Measurements from ENCODE around the gene SNTG2.

Gene SNTG2

DNA sequence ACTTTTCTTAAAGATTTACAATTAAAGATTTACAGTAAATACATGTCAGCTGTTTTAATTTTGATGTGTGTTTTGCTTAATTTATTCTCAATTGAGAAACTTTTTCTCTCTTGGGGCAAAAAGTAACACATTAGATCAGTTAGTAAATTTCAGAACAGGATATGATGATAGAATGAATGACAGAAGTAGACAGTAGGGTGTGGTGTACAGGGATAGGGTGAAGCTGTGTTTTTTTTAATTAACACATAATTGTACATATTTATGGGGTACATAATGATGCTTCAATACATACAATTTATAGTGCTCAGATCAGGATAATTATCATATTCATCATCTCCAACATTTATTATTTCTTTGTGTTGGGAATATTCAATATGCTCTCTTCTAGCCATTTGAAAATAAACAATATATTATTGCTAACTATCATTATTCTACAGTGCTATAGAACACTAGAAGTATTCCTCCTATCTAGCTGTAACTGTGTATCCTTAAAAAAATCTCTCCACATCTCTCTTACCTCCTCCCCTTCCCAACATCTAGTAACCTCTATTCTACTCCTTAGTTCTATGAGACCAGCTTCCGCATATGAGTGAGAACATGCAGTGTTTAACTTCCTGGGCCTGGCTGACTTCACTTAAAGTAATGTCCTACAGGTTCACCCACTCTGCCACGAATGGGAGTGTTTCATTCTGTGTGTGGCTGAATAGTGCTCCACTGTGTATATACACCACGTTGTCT lies 175.2 kb downstream of the SNTG2 start:
- Histone ChIP-seq H4K20me1 (ENCODE audit: control insufficient read depth, insufficient read depth, low read depth, low read length) (no peaks in the 10 kb centered on the region), H3K36me3 (ENCODE audit: control insufficient read depth, low read length) (no peaks in the 10 kb centered on the region), H3K4me2 (ENCODE audit: low read length) (no peak overlapping the region), H3K9me2 (replicated peaks; ENCODE audit: control insufficient read depth, low read length) (no peaks in the 10 kb centered on the region), H3K79me2 (ENCODE audit: control insufficient read depth, low read length) (no peaks in the 10 kb centered on the region), H3K27me3 (ENCODE audit: control insufficient read depth, low read length) (no peaks in the 10 kb centered on the region), H3K4me1 (ENCODE audit: control insufficient read depth, low read length) (no peaks in the 10 kb centered on the region), H3F3A (ENCODE audit: control insufficient read depth, insufficient read depth) (no peaks in the 10 kb centered on the region), H3K27ac (ENCODE audit: low read depth, low read length) (no peak overlapping the region), H3K9me3 (ENCODE audit: control insufficient read depth, insufficient read depth, low read length) (no peaks in the 10 kb centered on the region), H3K4me3 (ENCODE audit: low read length) (no peak overlapping the region)
- no peak for TF ChIP-seq CTCF (IDR thresholded peaks at IDR 0.05; ENCODE audit: low read depth, low read length, poor library complexity, severe bottlenecking)
- no peak for TF ChIP-seq EZH2phosphoT487 (IDR thresholded peaks at IDR 0.05; ENCODE audit: borderline replicate concordance, low read length)

- H3K4me2 ChIP-seq (ENCODE audit: low read length) = no peak overlapping the region
- no peaks in the 10 kb centered on the region for H3K36me3 ChIP-seq (ENCODE audit: control insufficient read depth, low read length)
- H3K79me2 ChIP-seq (ENCODE audit: control insufficient read depth, low read length) = no peaks in the 10 kb centered on the region
- no peaks in the 10 kb centered on the region for H3K27me3 ChIP-seq (ENCODE audit: control insufficient read depth, low read length)
- no peaks in the 10 kb centered on the region for H3K9me2 ChIP-seq (replicated peaks; ENCODE audit: control insufficient read depth, low read length)
- no peaks in the 10 kb centered on the region for H3F3A ChIP-seq (ENCODE audit: control insufficient read depth, insufficient read depth)
- H4K20me1 ChIP-seq (ENCODE audit: control insufficient read depth, insufficient read depth, low read depth, low read length) = no peaks in the 10 kb centered on the region
- no peaks in the 10 kb centered on the region for H3K4me1 ChIP-seq (ENCODE audit: control insufficient read depth, low read length)
- no peaks in the 10 kb centered on the region for H3K9me3 ChIP-seq (ENCODE audit: control insufficient read depth, insufficient read depth, low read length)
- no peak overlapping the region for H3K4me3 ChIP-seq (ENCODE audit: low read length)
- H3K27ac ChIP-seq (ENCODE audit: low read depth, low read length) = no peak overlapping the region
- TF ChIP-seq CTCF (IDR thresholded peaks at IDR 0.05; ENCODE audit: low read depth, low read length, poor library complexity, severe bottlenecking) (no peak), EZH2phosphoT487 (IDR thresholded peaks at IDR 0.05; ENCODE audit: borderline replicate concordance, low read length) (no peak)
Measured at GRCh38 chr2:1129982-1130381, 179.3 kb downstream of the SNTG2 start.

DNA sequence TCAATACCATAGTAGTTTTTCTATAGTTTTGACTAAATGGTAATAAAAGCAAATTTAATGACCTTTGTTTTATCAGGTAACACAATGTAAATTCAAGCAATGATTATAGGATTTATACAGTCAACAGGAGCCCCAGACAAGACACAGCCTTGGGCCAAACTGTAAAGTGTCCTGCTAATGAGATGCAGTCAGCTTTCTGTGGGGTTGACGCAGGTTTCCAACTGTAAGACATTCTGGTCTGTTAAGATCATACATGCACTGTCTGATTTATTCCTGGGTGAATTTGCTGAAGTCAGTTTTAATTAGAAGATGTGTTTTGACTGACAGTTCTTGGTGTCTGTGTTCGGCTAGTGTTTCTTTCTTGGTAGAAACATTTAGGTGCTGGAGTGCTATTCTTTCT lies 180.3 kb downstream of the SNTG2 start:
- no peaks in the 10 kb centered on the region for H4K20me1 ChIP-seq (ENCODE audit: control insufficient read depth, insufficient read depth, low read depth, low read length)
- H3K9me2 ChIP-seq (replicated peaks; ENCODE audit: control insufficient read depth, low read length) = no peaks in the 10 kb centered on the region
- no peaks in the 10 kb centered on the region for H3F3A ChIP-seq (ENCODE audit: control insufficient read depth, insufficient read depth)
- H3K9me3 ChIP-seq (ENCODE audit: control insufficient read depth, insufficient read depth, low read length) = no peaks in the 10 kb centered on the region
- H3K4me3 ChIP-seq (ENCODE audit: low read length) = no peak overlapping the region
- H3K27ac ChIP-seq (ENCODE audit: low read depth, low read length) = no peak overlapping the region
- no peak for TF ChIP-seq EZH2phosphoT487 (IDR thresholded peaks at IDR 0.05; ENCODE audit: borderline replicate concordance, low read length)
- TF ChIP-seq CTCF (IDR thresholded peaks at IDR 0.05; ENCODE audit: low read depth, low read length, poor library complexity, severe bottlenecking) = no peak
- H3K4me1 ChIP-seq (ENCODE audit: control insufficient read depth, low read length) = no peaks in the 10 kb centered on the region
- H3K79me2 ChIP-seq (ENCODE audit: control insufficient read depth, low read length) = no peaks in the 10 kb centered on the region
- no peak overlapping the region for H3K4me2 ChIP-seq (ENCODE audit: low read length)
- no peaks in the 10 kb centered on the region for H3K36me3 ChIP-seq (ENCODE audit: control insufficient read depth, low read length)
- H3K27me3 ChIP-seq (ENCODE audit: control insufficient read depth, low read length) = no peaks in the 10 kb centered on the region

Data from DOHH2 (cell line).